ENCODE data around the gene CNTNAP1. TPM values are rescaled to one million over a fixed set of nuclear protein-coding genes. Genes with fewer than 3 reads are reported as not detected.

Gene CNTNAP1
- total RNA-seq, 1 experiment from 2014 or later: 4.6 TPM

DNA sequence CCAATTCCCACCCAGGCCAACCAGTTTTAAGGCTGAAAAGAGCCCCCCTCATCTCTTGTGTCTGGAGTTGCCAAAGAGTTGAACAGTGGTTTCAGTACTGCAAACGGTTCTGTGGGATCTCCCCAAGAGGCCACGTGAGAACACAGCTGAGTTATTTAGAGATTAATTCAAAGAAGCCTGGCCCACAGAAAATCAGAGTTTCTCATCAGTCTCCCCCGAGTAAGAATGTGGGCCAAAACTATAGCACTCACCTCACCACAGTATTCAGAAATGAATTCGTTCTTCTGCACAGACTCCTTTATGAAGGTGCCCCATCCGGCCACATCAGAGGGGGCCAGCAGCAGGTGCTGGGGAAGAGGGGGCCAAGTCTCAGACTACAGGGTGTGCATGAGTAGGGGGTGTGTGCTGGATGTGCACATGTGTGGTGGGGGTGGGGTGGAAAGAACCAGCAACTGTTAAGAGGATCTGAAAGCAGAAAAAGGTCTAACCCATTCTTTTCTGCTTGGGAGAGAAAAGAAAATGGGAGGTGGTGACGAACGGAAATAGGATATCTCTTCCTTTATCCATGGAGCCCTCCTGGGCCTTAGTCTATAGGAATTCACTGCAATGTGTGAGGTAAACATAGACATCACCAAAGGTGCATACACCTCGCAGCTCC is 22.6 kb downstream of the CNTNAP1 start:
- no peak overlapping the region for H3K27ac ChIP-seq (ENCODE audit: low read length)
- H3K4me2 ChIP-seq (ENCODE audit: low read length): no peak overlapping the region
- no peak overlapping the region for H3K9ac ChIP-seq (ENCODE audit: low read length)
- H3K79me2 ChIP-seq (ENCODE audit: low read length): no peaks in the 10 kb centered on the region
- H3K27me3 ChIP-seq (ENCODE audit: low read length): no peaks in the 10 kb centered on the region
- intact Hi-C loops (cut with micrococcal nuclease): no loop called here
- H3K9me2 ChIP-seq (replicated peaks; ENCODE audit: low read length): no peaks in the 10 kb centered on the region
- H4K20me1 ChIP-seq (ENCODE audit: low read length): no peaks in the 10 kb centered on the region
- H2AFZ ChIP-seq (ENCODE audit: low read length): no peak overlapping the region
- CTCF ChIA-PET: no interaction called here
- no TSS peak for BruUV-seq (replicated peaks)
- no peaks in the 10 kb centered on the region for H3F3A ChIP-seq (ENCODE audit: low read length, unreplicated experiment)
- no peak for TF ChIP-seq EZH2phosphoT487 (IDR thresholded peaks at IDR 0.05; ENCODE audit: borderline replicate concordance, low read length)
- TF ChIP-seq EZH2 (IDR thresholded peaks at IDR 0.05; ENCODE audit: low read length, unreplicated experiment): no peak
- TF ChIP-seq, protein P1, sequence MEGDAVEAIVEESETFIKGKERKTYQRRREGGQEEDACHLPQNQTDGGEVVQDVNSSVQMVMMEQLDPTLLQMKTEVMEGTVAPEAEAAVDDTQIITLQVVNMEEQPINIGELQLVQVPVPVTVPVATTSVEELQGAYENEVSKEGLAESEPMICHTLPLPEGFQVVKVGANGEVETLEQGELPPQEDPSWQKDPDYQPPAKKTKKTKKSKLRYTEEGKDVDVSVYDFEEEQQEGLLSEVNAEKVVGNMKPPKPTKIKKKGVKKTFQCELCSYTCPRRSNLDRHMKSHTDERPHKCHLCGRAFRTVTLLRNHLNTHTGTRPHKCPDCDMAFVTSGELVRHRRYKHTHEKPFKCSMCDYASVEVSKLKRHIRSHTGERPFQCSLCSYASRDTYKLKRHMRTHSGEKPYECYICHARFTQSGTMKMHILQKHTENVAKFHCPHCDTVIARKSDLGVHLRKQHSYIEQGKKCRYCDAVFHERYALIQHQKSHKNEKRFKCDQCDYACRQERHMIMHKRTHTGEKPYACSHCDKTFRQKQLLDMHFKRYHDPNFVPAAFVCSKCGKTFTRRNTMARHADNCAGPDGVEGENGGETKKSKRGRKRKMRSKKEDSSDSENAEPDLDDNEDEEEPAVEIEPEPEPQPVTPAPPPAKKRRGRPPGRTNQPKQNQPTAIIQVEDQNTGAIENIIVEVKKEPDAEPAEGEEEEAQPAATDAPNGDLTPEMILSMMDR (conservative IDR thresholded peaks at IDR 0.05; ENCODE audit: low read depth, low read length): no peak
- H3K4me3 ChIP-seq (ENCODE audit: low read length): no peak overlapping the region
- POLR2A ChIA-PET (ENCODE audit: unreplicated experiment): no interaction called here
- DNase-seq: no peak
- H3K9me3 ChIP-seq (ENCODE audit: low read length): no peaks in the 10 kb centered on the region
- H3K36me3 ChIP-seq (ENCODE audit: low read depth, low read length): no peaks in the 10 kb centered on the region; the same call in 1 of the 2 replicates
- no peak for ATAC-seq
- no peaks in the 10 kb centered on the region for H3K4me1 ChIP-seq (ENCODE audit: insufficient read depth, low read length)

DNA sequence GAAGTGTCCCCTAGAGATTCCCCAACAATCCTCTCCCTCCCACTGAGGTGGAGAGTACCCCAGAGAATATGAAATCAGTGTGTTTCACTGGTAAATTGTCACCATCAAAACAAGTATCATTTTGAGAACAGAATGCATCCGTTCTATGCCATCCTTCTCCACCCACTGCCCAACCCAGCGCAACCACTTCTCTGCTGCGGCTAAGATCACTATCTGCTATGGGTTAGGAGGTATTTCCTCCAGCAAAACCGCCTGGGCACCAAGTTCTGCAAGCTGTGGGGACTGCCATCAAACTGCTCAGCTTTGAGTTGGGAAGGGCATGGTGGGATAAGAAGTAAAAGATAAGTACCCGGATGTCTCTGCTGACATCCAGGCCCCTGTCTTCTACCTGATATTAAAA is 24.4 kb downstream of the CNTNAP1 start:
- H3K9me3 ChIP-seq (ENCODE audit: low read length): no peaks in the 10 kb centered on the region
- H3K4me2 ChIP-seq (ENCODE audit: low read length): no peak overlapping the region
- intact Hi-C loops (cut with micrococcal nuclease): no loop called here
- no peaks in the 10 kb centered on the region for H3K4me1 ChIP-seq (ENCODE audit: insufficient read depth, low read length)
- no peaks in the 10 kb centered on the region for H3K9me2 ChIP-seq (replicated peaks; ENCODE audit: low read length)
- no peak overlapping the region for H3K27ac ChIP-seq (ENCODE audit: low read length)
- DNase-seq: no peak
- H3K4me3 ChIP-seq (ENCODE audit: low read length): no peak overlapping the region
- no peak overlapping the region for H2AFZ ChIP-seq (ENCODE audit: low read length)
- TF ChIP-seq EZH2phosphoT487 (IDR thresholded peaks at IDR 0.05; ENCODE audit: borderline replicate concordance, low read length): no peak
- TF ChIP-seq EZH2 (IDR thresholded peaks at IDR 0.05; ENCODE audit: low read length, unreplicated experiment): no peak
- TF ChIP-seq, protein P1 (conservative IDR thresholded peaks at IDR 0.05; ENCODE audit: low read depth, low read length): no peak
- H3F3A ChIP-seq (ENCODE audit: low read length, unreplicated experiment): no peaks in the 10 kb centered on the region
- H4K20me1 ChIP-seq (ENCODE audit: low read length): no peaks in the 10 kb centered on the region
- no peaks in the 10 kb centered on the region for H3K27me3 ChIP-seq (ENCODE audit: low read length)
- ChIA-PET POLR2A (ENCODE audit: unreplicated experiment) (interaction anchor here (0.6 kb wide), 1 partner anchor 27 kb away, joined by 15 read pairs; no protein-coding TSS in a partner anchor), CTCF (no interaction called here)
- no peaks in the 10 kb centered on the region; the same call in 1 of the 2 replicates for H3K36me3 ChIP-seq (ENCODE audit: low read depth, low read length)
- BruUV-seq (replicated peaks): no TSS peak
- no peak for ATAC-seq
- H3K79me2 ChIP-seq (ENCODE audit: low read length): no peaks in the 10 kb centered on the region
- H3K9ac ChIP-seq (ENCODE audit: low read length): no peak overlapping the region

DNA sequence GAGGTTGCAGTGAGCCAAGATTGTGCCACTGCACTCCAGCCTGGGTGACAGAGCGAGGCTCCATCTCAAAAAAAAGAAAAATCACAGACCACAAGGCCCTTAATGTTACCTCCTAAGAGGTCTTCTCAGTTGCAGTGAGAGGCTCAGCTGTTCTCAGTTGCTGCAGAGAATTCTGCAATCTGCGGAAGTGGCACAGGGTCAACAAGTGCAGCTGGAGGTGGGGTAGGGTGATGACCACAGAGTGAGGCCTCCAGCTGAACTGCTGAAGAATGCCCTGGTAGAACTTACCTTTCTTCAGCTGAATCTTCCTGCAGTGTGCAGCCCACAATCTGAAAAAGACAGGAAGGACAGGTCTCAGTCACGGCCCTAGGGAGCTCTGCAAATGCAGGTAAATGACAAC is 26.3 kb downstream of the CNTNAP1 start:
- H3K4me1 ChIP-seq (ENCODE audit: insufficient read depth, low read length): no peaks in the 10 kb centered on the region
- no peak overlapping the region for H3K4me3 ChIP-seq (ENCODE audit: low read length)
- H3K9me2 ChIP-seq (replicated peaks; ENCODE audit: low read length): no peaks in the 10 kb centered on the region
- H3K27ac ChIP-seq (ENCODE audit: low read length): no peak overlapping the region
- no peak for TF ChIP-seq EZH2 (IDR thresholded peaks at IDR 0.05; ENCODE audit: low read length, unreplicated experiment)
- TF ChIP-seq, protein P1 (conservative IDR thresholded peaks at IDR 0.05; ENCODE audit: low read depth, low read length): no peak
- H3K9me3 ChIP-seq (ENCODE audit: low read length): no peaks in the 10 kb centered on the region
- intact Hi-C loops (cut with micrococcal nuclease): no loop called here
- ATAC-seq (no peak), DNase-seq (no peak)
- CTCF ChIA-PET: no interaction called here
- no peaks in the 10 kb centered on the region for H3K79me2 ChIP-seq (ENCODE audit: low read length)
- no peaks in the 10 kb centered on the region for H3F3A ChIP-seq (ENCODE audit: low read length, unreplicated experiment)
- no peaks in the 10 kb centered on the region for H4K20me1 ChIP-seq (ENCODE audit: low read length)
- H3K9ac ChIP-seq (ENCODE audit: low read length): no peak overlapping the region
- POLR2A ChIA-PET (ENCODE audit: unreplicated experiment): no interaction called here
- no peaks in the 10 kb centered on the region; the same call in 1 of the 2 replicates for H3K36me3 ChIP-seq (ENCODE audit: low read depth, low read length)
- no TSS peak for BruUV-seq (replicated peaks)
- H2AFZ ChIP-seq (ENCODE audit: low read length): no peak overlapping the region
- H3K27me3 ChIP-seq (ENCODE audit: low read length): no peaks in the 10 kb centered on the region
- no peak overlapping the region for H3K4me2 ChIP-seq (ENCODE audit: low read length)

Measured in PC-3 (cell line).